Stomach (tissue), 4 donors: ENCODE data around the gene AMBP.

ENCODE experiments used
- POLR2A ChIP-seq, 4 donors: fragments of 450-650 bp; IDR thresholded peaks; one replicate each; pipeline ENCODE4 v1.6.1; 2016; ENCODE audit warnings: antibody characterized with exemption in 4 of 4, control low read depth in 2 of 4, mild to moderate bottlenecking in 1 of 4, moderate library complexity in 1 of 4
- POLR2AphosphoS5 ChIP-seq, 3 donors: sonication (generic); formaldehyde crosslinking; IDR thresholded peaks; one replicate each; pipeline ENCODE4 v1.6.1; 2016; ENCODE audit warnings: antibody characterized with exemption in 3 of 3
- TF ChIP-seq, protein P1 (sequence below), 7 experiments: fragments of 450-650 bp in 4 of 7; fragments of 200-600 bp in 3 of 7; sonication (generic) in 3 of 7; IDR thresholded peaks; one replicate each; pipeline ENCODE4 v1.5.1; 2016 to 2019; ENCODE audit warnings: antibody characterized with exemption in 7 of 7, control low read depth in 2 of 7, mild to moderate bottlenecking in 1 of 7

GRCh38 chr9:114015607-114016006 is 62.5 kb downstream of the AMBP start:
- TF ChIP-seq, protein P1, sequence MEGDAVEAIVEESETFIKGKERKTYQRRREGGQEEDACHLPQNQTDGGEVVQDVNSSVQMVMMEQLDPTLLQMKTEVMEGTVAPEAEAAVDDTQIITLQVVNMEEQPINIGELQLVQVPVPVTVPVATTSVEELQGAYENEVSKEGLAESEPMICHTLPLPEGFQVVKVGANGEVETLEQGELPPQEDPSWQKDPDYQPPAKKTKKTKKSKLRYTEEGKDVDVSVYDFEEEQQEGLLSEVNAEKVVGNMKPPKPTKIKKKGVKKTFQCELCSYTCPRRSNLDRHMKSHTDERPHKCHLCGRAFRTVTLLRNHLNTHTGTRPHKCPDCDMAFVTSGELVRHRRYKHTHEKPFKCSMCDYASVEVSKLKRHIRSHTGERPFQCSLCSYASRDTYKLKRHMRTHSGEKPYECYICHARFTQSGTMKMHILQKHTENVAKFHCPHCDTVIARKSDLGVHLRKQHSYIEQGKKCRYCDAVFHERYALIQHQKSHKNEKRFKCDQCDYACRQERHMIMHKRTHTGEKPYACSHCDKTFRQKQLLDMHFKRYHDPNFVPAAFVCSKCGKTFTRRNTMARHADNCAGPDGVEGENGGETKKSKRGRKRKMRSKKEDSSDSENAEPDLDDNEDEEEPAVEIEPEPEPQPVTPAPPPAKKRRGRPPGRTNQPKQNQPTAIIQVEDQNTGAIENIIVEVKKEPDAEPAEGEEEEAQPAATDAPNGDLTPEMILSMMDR (IDR thresholded peaks at IDR 0.05), result no peak
- TF ChIP-seq POLR2A (IDR thresholded peaks at IDR 0.05), result no peak
- no peak for TF ChIP-seq POLR2AphosphoS5 (IDR thresholded peaks at IDR 0.05)
